Measurements from ENCODE around the gene NAPA. TPM values are rescaled to one million over a fixed set of nuclear protein-coding genes. Genes with fewer than 3 reads are reported as not detected.

Gene NAPA
- total RNA-seq, 1 donor from 2014 or later = 77.8 TPM

DNA sequence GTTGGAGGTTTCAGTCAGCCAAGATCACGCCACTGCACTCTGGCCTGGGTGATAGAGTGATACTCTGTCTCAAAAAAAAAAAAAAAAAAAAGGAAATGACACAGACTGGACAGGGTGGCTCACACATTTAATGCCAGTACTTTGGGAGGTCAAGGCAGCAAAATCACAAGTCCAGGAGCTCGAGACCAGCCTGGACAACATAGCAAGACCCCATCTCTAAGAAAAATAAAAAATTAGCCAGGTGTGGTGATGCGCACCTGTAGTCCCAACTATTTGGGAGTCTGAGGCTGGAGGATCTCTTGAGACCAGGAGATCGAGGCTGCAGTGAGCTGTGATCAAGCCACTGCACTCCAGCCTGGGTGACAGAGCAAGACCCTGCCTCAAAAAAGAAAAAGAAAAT, 22.6 kb upstream of the NAPA start:
- H3K27me3 Mint-ChIP-seq (ENCODE audit: unreplicated experiment) = peaks cover 6% of the 10 kb centered on the region
- peaks cover 7% of the 10 kb centered on the region for H3K4me1 Mint-ChIP-seq (ENCODE audit: unreplicated experiment)
- H3K36me3 Mint-ChIP-seq (ENCODE audit: low read depth, unreplicated experiment) = peaks cover 4% of the 10 kb centered on the region
- DNase-seq (ENCODE audit: low spot score) = no peak
- H3K9me3 Mint-ChIP-seq (ENCODE audit: unreplicated experiment) = no peaks in the 10 kb centered on the region
- H3K4me3 Mint-ChIP-seq (ENCODE audit: unreplicated experiment) = no peak overlapping the region
- TF ChIP-seq, protein P1, sequence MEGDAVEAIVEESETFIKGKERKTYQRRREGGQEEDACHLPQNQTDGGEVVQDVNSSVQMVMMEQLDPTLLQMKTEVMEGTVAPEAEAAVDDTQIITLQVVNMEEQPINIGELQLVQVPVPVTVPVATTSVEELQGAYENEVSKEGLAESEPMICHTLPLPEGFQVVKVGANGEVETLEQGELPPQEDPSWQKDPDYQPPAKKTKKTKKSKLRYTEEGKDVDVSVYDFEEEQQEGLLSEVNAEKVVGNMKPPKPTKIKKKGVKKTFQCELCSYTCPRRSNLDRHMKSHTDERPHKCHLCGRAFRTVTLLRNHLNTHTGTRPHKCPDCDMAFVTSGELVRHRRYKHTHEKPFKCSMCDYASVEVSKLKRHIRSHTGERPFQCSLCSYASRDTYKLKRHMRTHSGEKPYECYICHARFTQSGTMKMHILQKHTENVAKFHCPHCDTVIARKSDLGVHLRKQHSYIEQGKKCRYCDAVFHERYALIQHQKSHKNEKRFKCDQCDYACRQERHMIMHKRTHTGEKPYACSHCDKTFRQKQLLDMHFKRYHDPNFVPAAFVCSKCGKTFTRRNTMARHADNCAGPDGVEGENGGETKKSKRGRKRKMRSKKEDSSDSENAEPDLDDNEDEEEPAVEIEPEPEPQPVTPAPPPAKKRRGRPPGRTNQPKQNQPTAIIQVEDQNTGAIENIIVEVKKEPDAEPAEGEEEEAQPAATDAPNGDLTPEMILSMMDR (IDR thresholded peaks at IDR 0.05; ENCODE audit: unreplicated experiment) = no peak
- no peak overlapping the region for H3K27ac Mint-ChIP-seq (ENCODE audit: unreplicated experiment)

DNA sequence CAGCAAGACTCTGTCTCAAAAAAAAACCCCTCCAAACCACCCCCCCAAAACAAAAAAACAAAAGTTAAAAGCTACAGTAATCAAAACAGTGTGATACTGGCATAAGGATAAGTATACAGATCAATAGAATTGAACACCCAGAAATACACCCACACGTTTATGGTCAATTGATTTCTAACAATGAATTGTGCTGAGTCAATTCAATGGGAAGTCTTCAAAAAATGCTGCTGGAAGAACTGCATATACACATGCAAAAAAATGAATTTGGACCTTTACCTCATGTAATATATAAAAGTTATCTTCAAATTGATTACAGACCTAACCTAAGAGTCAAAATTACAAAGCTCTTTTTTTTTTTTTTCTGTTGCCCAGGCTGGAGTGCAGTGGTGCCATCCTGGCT, 19.8 kb upstream of the NAPA start:
- Mint-ChIP-seq H3K27me3 (ENCODE audit: unreplicated experiment) (peaks cover 6% of the 10 kb centered on the region), H3K4me3 (ENCODE audit: unreplicated experiment) (no peak overlapping the region), H3K9me3 (ENCODE audit: unreplicated experiment) (no peaks in the 10 kb centered on the region), H3K36me3 (ENCODE audit: low read depth, unreplicated experiment) (peaks cover 4% of the 10 kb centered on the region), H3K4me1 (ENCODE audit: unreplicated experiment) (peaks cover 7% of the 10 kb centered on the region), H3K27ac (ENCODE audit: unreplicated experiment) (no peak overlapping the region)
- no peak for DNase-seq (ENCODE audit: low spot score)
- TF ChIP-seq, protein P1 (IDR thresholded peaks at IDR 0.05; ENCODE audit: unreplicated experiment) = no peak

DNA sequence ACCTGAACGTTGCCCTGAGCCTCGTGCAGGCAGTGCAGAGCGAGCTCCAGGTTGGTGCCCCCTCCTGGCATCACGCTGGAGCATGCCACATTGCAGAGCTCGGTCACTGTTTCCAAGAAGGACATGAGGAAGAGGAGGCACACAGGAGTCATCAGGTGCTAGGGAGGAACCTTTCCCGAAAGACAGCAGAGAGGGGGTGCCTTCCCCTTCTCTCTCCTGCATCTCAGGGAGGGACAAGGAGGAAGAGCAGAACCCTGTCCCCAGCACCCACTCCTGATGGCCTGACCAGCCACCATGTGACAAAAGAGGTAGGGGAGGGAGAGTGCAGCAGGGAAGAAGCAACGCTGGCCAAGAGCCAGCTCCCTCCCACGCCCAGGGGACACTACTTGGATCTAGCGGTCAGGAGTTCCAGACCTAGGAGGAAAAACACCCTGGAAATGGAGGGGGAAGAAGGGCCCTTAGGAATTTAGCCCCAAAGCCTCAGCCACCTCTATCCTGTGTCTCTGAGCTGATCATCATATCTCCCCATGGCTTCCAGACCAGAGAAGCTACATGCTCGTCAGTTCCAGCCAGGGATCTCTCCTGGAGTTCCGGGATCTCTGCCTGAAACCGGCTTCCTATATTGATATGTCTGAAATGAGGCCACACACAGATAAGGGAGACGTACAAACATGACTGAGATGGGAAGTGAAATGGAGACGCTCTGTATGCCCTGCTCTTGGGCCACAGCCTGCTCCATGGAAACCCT, 17.0 kb upstream of the NAPA start:
- H3K27me3 Mint-ChIP-seq (ENCODE audit: unreplicated experiment) = peaks cover 1% of the 10 kb centered on the region
- no peak for DNase-seq (ENCODE audit: low spot score)
- no peak overlapping the region for H3K27ac Mint-ChIP-seq (ENCODE audit: unreplicated experiment)
- H3K36me3 Mint-ChIP-seq (ENCODE audit: low read depth, unreplicated experiment) = peaks cover 4% of the 10 kb centered on the region
- TF ChIP-seq, protein P1 (IDR thresholded peaks at IDR 0.05; ENCODE audit: unreplicated experiment) = no peak
- no peak overlapping the region for H3K4me3 Mint-ChIP-seq (ENCODE audit: unreplicated experiment)
- no peaks in the 10 kb centered on the region for H3K9me3 Mint-ChIP-seq (ENCODE audit: unreplicated experiment)
- H3K4me1 Mint-ChIP-seq (ENCODE audit: unreplicated experiment) = no peaks in the 10 kb centered on the region

DNA sequence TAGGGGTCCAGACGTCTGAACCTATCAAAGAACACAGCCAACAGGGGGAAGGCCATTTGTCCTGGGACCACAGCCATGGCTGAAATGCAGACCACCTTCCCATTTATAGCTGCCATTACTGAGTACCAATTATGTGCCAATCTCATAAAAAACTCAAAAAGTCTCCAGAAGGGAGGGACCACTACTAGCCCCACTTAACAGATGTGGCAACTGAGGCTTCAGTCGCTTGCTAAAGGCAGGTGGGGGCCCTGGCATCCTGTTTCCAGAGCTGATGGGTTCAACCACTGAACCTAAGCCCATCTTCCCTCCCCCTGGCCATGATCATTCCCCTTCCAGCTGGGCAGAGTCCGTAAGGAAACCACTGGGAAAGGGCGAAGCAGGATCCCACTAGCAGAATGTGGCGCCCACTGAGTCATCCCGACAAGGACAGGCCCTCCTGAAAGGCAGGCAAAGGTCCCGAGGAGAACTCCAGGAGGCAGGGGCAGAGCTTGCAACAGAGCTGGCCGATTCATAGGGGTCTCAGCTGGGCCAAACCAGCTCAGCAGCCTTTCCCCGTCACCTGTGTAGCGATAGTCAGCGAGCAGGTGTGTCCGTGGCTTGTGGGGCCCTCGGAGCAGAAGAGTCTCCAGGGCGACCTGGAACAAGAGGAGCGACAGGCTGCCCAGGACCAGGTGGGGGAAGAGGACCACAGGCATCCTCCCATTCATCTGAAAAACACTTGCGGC, 14.3 kb upstream of the NAPA start:
- H3K4me3 Mint-ChIP-seq (ENCODE audit: unreplicated experiment) = no peak overlapping the region
- DNase-seq (ENCODE audit: low spot score) = no peak
- no peaks in the 10 kb centered on the region for H3K9me3 Mint-ChIP-seq (ENCODE audit: unreplicated experiment)
- TF ChIP-seq, protein P1 (IDR thresholded peaks at IDR 0.05; ENCODE audit: unreplicated experiment) = no peak
- no peaks in the 10 kb centered on the region for H3K4me1 Mint-ChIP-seq (ENCODE audit: unreplicated experiment)
- H3K27me3 Mint-ChIP-seq (ENCODE audit: unreplicated experiment) = no peaks in the 10 kb centered on the region
- H3K36me3 Mint-ChIP-seq (ENCODE audit: low read depth, unreplicated experiment) = no peaks in the 10 kb centered on the region
- no peak overlapping the region for H3K27ac Mint-ChIP-seq (ENCODE audit: unreplicated experiment)

DNA sequence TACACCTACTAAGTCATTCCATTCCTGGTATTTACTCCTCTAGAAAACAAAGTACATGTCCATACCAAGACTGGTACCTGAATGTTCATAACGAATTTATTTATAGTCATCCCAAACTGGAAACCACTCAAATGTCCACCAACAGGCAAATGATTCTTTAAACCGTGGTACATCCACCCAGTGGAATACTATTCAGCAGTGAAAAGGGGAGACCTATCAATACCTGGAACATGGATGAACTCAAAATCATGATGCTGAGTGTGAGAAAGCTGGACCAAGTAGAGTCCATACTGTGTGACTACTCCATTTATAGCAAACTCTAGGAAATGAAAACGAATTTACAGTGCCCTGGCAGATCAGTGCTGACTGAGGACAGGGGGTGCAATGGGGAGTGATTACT, 11.9 kb upstream of the NAPA start:
- no peaks in the 10 kb centered on the region for H3K36me3 Mint-ChIP-seq (ENCODE audit: low read depth, unreplicated experiment)
- H3K4me1 Mint-ChIP-seq (ENCODE audit: unreplicated experiment) = peaks cover 10% of the 10 kb centered on the region
- no peak overlapping the region for H3K4me3 Mint-ChIP-seq (ENCODE audit: unreplicated experiment)
- no peaks in the 10 kb centered on the region for H3K9me3 Mint-ChIP-seq (ENCODE audit: unreplicated experiment)
- TF ChIP-seq, protein P1 (IDR thresholded peaks at IDR 0.05; ENCODE audit: unreplicated experiment) = no peak
- H3K27me3 Mint-ChIP-seq (ENCODE audit: unreplicated experiment) = no peaks in the 10 kb centered on the region
- DNase-seq (ENCODE audit: low spot score) = no peak
- no peak overlapping the region for H3K27ac Mint-ChIP-seq (ENCODE audit: unreplicated experiment)
